Esophagus squamous epithelium (tissue), 5 donors: ENCODE results near the gene PCDHA1. TPM values are rescaled to one million over a fixed set of nuclear protein-coding genes. Genes with fewer than 3 reads are reported as not detected.

Source experiments
- DNase-seq: peaks from one replicate; lab custom pipeline; 2025; lab: John Stamatoyannopoulos, UW
- H3K27ac ChIP-seq, 4 donors: fragments of 200-600 bp; sonication (generic); one replicate each; pipeline ENCODE4 v1.5.1; 2016 to 2019; ENCODE audit warnings: mild to moderate bottlenecking in 1 of 4
- H3K27me3 ChIP-seq, 4 donors: fragments of 200-600 bp; sonication (generic); 1 replicate in 3 of 4; 2 replicates in 1 of 4; pipeline versions ENCODE4 v1.5.1 to v1.6.0; 2017 to 2021; ENCODE audit warnings: antibody characterized with exemption in 1 of 4
- H3K36me3 ChIP-seq, 3 donors: fragments of 200-600 bp; sonication (generic); one replicate each; pipeline ENCODE4 v1.5.1; 2016 to 2019
- H3K4me1 ChIP-seq, 3 donors: fragments of 200-600 bp; sonication (generic); one replicate each; pipeline ENCODE4 v1.5.1; 2017 to 2019
- H3K4me3 ChIP-seq, 4 donors: fragments of 200-600 bp; sonication (generic); 1 replicate in 3 of 4; 2 replicates in 1 of 4; pipeline ENCODE4 v1.5.1; 2016 to 2019; ENCODE audit warnings: mild to moderate bottlenecking in 2 of 4, moderate library complexity in 1 of 4
- H3K9me3 ChIP-seq, 3 donors: fragments of 200-600 bp; sonication (generic); one replicate each; pipeline ENCODE4 v1.5.1; 2016 to 2019
- POLR2A ChIP-seq, 4 donors: fragments of 450-650 bp; IDR thresholded peaks; one replicate each; pipeline ENCODE4 v1.6.1; 2017; ENCODE audit warnings: antibody characterized with exemption in 4 of 4, mild to moderate bottlenecking in 4 of 4, moderate library complexity in 3 of 4
- WGBS, 2 donors: methylation state at CpG; one replicate each; pipeline ENCODE4 v1.1.5; 2018; 5-methylcytosine and 5-hydroxymethylcytosine counted together
- intact Hi-C: fragments of 100-400 bp; cut with DNase I; formaldehyde crosslinking; loops from one replicate; pipeline ENCODE4 v1.15.0; 2022
- total RNA-seq, 4 donors: library from RNA; depleted of rRNA; stranded (reverse); fragments of >200 nt; gene quantifications; one replicate each; pipeline ENCODE4 v1.1.0, GENCODE V29; 2016
- TF ChIP-seq, protein P1 (sequence below), 6 experiments: fragments of 450-650 bp in 4 of 6; fragments of 200-600 bp in 2 of 6; sonication (generic) in 2 of 6; IDR thresholded peaks; one replicate each; pipeline ENCODE4 v1.5.1; 2016 to 2019; ENCODE audit warnings: antibody characterized with exemption in 6 of 6, mild to moderate bottlenecking in 4 of 6, moderate library complexity in 4 of 6
- donor health status: DM: yes; HTN: yes; CAD: no.

PCDHA1 gene
- total RNA-seq, 4 donors from 2014 or later: not detected

- WGBS, 2 donors: 94 to 97% methylated on average over 3 of the region's 3 CpGs
- H3K9me3 ChIP-seq: no peaks in the 10 kb centered on the region
- H3K27me3 ChIP-seq: peaks cover 0 to 43% (median 0%) of the 10 kb centered on the region in 4 donors
- DNase-seq: no peak
- no peak overlapping the region for H3K27ac ChIP-seq
- no peaks in the 10 kb centered on the region for H3K36me3 ChIP-seq
- H3K4me3 ChIP-seq: no peak overlapping the region
- intact Hi-C loops: no loop called here
- peaks cover 0 to 10% (median 0%) of the 10 kb centered on the region in 3 donors for H3K4me1 ChIP-seq
- TF ChIP-seq POLR2A (IDR thresholded peaks at IDR 0.05): no peak
- TF ChIP-seq, protein P1, sequence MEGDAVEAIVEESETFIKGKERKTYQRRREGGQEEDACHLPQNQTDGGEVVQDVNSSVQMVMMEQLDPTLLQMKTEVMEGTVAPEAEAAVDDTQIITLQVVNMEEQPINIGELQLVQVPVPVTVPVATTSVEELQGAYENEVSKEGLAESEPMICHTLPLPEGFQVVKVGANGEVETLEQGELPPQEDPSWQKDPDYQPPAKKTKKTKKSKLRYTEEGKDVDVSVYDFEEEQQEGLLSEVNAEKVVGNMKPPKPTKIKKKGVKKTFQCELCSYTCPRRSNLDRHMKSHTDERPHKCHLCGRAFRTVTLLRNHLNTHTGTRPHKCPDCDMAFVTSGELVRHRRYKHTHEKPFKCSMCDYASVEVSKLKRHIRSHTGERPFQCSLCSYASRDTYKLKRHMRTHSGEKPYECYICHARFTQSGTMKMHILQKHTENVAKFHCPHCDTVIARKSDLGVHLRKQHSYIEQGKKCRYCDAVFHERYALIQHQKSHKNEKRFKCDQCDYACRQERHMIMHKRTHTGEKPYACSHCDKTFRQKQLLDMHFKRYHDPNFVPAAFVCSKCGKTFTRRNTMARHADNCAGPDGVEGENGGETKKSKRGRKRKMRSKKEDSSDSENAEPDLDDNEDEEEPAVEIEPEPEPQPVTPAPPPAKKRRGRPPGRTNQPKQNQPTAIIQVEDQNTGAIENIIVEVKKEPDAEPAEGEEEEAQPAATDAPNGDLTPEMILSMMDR (IDR thresholded peaks at IDR 0.05): no peak
Observed at GRCh38 chr5:141003031-141003430, 217.1 kb downstream of the PCDHA1 start.

- Histone ChIP-seq H3K27ac (no peak overlapping the region), H3K27me3 (peaks cover 0 to 43% (median 0%) of the 10 kb centered on the region in 4 donors), H3K9me3 (no peaks in the 10 kb centered on the region), H3K4me3 (no peak overlapping the region), H3K36me3 (no peaks in the 10 kb centered on the region), H3K4me1 (peaks cover 0 to 10% (median 0%) of the 10 kb centered on the region in 3 donors)
- TF ChIP-seq POLR2A (IDR thresholded peaks at IDR 0.05): no peak
- TF ChIP-seq, protein P1 (IDR thresholded peaks at IDR 0.05): no peak
- no peak for DNase-seq
- WGBS, 2 donors: 28 to 32% methylated on average over 4 of the region's 4 CpGs
- intact Hi-C loops: no loop called here
Observed at GRCh38 chr5:141003791-141004611, 218.1 kb downstream of the PCDHA1 start.

DNA sequence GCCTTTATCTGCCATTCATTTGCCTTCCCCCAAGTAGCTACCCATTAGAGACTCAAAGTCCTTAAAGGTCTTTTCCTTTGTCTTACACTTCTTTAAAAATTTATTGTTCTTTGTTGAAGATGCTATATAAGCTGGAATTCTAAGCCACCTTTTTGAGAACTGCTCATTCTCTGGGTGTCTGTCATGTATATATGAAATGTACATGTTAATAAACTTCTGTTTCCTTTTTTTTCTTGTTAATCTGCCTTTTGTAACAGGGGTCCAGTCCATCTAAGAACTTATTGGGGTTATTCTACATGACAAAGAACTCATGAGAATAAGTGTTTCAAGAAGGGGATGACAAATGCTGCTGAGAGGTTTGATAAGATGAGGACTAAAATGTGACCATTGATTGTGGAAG lies 221.9 kb downstream of the PCDHA1 start:
- DNase-seq: no peak
- no peaks in the 10 kb centered on the region for H3K9me3 ChIP-seq
- no peak overlapping the region for H3K27ac ChIP-seq
- TF ChIP-seq, protein P1 (IDR thresholded peaks at IDR 0.05): no peak
- TF ChIP-seq POLR2A (IDR thresholded peaks at IDR 0.05): no peak
- intact Hi-C loops: no loop called here
- no peak overlapping the region for H3K4me3 ChIP-seq
- H3K36me3 ChIP-seq: no peaks in the 10 kb centered on the region
- H3K4me1 ChIP-seq: no peaks in the 10 kb centered on the region
- H3K27me3 ChIP-seq: peaks cover 0 to 6% (median 0%) of the 10 kb centered on the region in 4 donors

DNA sequence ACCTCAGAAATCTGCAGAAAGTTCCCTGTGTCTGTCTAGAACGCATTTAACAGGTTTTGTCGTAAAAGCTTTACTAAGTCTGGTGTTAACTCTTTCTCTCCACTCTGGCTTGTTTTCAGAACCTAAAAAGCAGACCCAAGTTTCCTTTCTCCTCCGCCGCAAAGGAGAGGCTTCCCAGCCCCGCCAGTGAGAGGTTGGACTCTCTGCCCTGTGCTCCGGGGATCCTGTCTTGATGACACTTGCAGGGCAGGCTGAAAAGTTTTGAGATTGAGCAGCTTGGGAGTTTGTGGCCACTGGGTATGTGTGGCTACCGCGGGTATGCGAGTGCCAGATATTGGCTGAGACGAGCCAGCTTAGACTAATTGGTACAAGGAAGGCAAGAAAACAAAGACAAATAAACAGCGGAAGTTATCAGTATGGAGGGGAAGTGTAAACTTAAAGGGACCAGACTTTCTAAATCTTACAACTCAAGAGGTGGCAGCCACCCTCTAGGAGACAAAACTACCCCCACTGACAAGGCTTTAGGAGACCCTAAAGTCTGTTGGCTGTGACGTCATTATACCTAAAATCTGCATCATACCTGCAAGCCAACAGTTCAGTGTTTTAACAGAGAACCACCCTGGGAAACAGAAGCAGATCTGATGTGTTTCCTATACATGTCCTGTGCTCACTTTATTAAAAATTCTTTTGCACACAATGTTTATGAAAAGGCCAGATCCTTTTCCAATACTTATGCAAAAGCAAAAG lies 224.3 kb downstream of the PCDHA1 start:
- WGBS, 2 donors: 35 to 54% methylated on average over 10 to 12 of the region's 12 CpGs

More for the DNA sequence above, 224.3 kb downstream of the PCDHA1 start:
- H3K4me3 ChIP-seq: no peak overlapping the region
- H3K27ac ChIP-seq: no peak overlapping the region
- H3K27me3 ChIP-seq: no peaks in the 10 kb centered on the region
- TF ChIP-seq, protein P1 (IDR thresholded peaks at IDR 0.05): no peak
- TF ChIP-seq POLR2A (IDR thresholded peaks at IDR 0.05): no peak
- no peak for DNase-seq
- H3K9me3 ChIP-seq: no peaks in the 10 kb centered on the region
- no peaks in the 10 kb centered on the region for H3K36me3 ChIP-seq
- H3K4me1 ChIP-seq: no peaks in the 10 kb centered on the region
- intact Hi-C loops: no loop called here
